ENCODE results near the gene RERG. TPM values are rescaled to one million over a fixed set of nuclear protein-coding genes. Genes with fewer than 3 reads are reported as not detected.
"Not testable (repeated sequence)": the region's sequence is repeated elsewhere in the genome, so short reads cannot be mapped to it uniquely, and the experiment has no call there.

The RERG gene
- total RNA-seq, 1 donor from 2014 or later, result not detected

DNA sequence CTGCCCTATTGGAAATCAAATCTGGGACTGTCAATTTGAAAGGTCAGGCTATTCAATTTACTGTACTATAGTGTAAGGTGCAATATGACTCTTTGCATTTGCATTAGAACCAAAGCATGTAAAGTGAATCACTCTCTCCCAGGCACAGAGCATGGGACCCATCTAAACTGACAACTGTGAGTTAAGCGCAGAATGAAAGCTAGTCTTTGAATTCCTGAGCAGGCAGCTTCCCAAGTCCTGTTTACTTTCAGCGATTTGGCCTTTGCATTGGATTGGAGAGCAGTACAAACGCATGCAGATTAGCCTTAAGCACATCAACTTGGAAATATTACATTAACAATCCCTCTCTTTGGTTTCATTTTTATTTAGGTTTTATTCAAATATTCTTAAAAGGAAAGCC, 74.6 kb downstream of the RERG start:
- DNase-seq (ENCODE audit: low read depth in 2 of 2), result no peak

DNA sequence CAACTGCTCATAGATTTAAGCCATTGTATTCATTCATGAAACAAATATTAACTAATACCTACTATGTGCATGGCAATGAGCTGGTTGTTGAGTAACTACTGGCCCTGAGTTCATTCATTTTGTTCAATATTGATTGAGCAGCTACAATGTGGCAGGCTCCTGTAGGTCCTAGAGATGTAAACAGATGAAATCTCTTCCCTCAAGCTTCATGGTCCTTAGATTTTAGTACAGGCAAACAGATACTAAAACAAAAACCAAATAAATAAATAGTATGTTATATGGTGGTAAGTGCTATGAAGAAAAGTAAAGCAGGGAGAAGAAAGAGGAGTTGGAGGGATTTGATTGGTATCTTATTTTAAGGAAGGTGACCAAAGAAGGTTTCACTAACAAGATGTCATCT, 77.8 kb downstream of the RERG start:
- no peak for DNase-seq (ENCODE audit: low read depth in 2 of 2)

DNA sequence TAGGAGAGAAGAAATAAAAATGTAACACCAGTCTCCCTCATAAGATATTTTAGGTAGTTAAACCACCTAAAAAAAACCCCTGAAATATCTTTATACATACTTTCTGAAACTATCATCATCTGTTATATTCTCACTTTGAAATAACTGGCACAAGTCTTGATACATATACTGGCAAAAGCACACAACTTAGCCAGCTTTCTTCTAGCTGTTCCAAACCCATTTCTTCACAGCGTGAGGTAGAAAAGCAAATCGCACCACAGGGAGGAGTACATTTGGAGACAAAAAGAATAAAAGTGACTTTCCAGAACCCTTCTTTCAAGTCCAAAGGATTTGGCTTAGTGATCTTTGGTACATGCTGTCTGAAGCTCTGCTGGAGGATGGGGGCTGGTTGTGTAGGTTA, 78.5 kb downstream of the RERG start:
- no peak for DNase-seq (ENCODE audit: low read depth in 2 of 2)

DNA sequence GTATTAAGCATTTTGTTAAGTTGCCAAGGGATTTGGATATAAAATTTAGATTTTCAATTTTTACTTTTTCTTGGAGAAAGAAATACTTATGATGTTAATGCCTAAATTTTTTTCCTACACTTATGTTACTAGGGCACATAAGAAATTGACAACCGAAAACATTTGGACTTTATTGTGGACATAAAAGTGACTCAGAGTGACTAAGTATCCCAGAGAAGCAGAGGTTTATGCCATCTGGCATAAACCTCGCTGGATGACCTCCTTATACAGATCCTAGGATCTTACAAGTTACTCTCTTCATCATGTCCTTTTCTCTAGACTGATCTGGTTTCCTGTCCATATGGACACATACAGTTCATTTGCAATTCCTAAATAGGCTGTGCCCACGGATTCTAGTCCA, 89.8 kb downstream of the RERG start:
- no peak for DNase-seq (ENCODE audit: low read depth in 2 of 2)

DNA sequence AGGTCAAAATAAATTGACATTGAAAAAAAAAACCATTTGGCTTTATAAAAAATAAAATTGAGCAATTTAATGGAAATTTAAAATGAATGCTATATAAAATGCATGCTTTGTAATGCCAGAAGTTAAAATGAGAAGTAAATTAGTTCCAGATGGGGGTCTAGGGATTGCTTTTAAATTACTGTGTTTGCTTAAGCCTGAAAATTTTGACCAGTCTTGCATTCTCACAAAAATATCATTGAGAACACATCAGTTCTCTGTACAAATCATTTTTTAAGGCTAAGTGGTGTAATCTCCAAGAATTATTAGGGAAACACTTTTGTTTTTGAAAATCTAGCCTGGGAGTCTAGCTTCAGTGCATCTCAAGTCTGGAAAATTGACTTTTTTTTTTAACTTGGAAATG, 90.7 kb downstream of the RERG start:
- DNase-seq (ENCODE audit: low read depth in 2 of 2), result no peak

DNA sequence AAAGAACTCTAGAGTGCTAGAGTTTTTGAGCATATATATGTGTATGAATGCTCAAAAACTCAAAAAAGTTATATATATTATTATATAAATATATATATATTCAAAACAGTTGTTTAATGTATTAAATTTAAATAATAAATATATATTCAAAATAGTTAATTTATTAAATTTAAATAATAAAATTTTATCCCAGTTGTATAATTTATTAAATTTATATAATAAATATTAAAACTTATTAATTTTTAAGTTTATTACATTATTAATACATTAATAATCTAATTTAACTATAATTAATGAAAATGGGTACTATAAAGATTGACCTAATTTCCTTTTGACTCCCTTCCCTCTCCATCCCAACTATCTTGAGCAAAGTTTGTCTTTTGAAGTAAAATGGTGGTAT, 97.8 kb downstream of the RERG start:
- DNase-seq (ENCODE audit: low read depth in 2 of 2), result no peak

DNA sequence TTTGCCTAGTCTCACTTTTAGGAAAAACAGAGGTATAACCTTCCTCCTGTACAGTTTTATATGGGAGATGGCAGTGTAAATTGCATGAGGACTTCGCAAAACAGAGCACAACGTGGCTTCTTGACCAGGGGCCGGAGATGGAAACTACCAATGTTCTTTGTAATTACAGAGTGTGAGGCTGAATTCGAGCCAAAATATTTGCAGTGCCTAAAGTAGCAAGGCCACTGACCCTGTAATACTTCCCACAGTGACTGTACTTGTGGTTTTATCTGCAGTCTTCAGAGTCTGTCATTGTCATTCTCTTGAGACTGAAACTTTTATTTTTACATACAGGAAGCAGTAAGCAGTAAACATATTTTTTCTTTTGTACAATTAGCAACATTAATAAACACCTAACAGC, 98.9 kb downstream of the RERG start:
- DNase-seq (ENCODE audit: low read depth in 2 of 2), result no peak

DNA sequence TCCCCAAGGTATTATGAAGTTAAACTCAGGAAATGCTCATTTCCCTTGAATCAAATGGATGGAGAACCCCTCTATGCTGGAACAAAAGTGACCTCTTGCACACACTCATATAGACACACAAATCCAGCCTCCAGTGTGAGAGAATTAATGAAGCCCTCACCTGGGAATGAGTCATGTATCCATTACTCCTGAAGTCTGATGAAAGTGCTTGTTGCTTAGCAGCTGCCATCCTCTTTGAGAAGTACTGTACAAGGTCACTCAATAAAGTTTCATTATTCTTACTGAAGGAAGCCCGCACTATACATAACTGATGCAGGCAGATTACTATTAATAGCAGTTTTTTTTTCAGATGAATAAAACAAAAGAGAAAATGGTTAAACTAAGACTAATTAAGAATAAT, 102.3 kb downstream of the RERG start:
- DNase-seq (ENCODE audit: low read depth in 2 of 2), result no peak

DNA sequence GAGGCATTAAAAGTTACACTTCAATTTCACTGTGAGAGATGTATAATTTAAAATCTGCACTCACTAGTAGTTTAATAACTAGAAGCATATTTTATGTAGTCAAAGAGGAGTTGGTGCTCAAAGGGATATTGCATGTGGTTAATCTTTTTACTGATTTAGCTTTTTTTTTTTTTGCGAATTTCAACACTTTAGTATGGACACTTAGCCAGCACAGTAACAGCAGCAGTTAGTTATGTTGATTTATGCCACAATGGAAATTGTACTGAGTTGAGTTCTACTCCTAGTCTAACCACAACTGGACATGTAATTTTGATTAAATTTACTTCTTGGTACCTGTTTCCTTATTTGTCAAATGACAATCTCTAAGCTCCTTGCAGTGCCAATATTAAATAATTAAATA, 104.2 kb downstream of the RERG start:
- DNase-seq (ENCODE audit: low read depth in 2 of 2), result no peak

DNA sequence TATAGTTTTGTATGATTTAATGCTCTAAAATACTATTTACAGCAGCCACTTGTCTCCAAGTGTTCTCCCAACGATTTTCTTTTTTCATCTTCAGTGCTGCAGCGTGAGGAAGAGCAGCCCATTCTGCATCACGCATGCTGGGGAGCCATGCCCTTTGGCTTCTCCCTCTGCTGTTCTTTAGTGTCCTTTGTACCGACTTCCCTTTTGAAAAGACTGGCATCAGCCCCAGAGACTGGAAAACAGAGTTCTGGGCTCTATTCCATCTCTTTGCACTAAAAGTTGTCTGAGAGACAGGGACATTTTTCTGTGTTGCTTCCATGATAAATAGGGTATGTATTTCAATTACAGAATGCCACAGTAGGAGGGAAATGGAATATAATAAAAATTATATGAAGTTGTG, 105.1 kb downstream of the RERG start:
- DNase-seq (ENCODE audit: low read depth in 2 of 2), result no peak

DNA sequence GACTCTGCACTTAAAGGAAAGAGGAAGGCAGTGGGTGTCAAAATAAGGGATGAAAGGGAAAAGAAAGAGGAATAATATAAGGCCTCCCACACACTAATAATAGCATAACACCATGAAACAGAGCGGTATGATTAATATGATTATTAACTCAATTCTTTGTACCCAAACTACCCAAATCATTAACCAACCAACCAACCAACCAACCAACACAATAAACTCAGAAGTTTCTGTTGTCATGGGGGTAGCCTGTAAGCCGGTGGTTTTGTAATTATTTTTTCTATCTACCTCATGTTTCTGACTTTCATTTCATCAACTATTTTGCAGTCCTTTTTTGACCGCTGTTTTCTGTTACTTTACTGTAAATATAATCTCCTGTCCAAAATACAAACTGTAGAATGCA, 105.8 kb downstream of the RERG start:
- no peak for DNase-seq (ENCODE audit: low read depth in 2 of 2)

DNA sequence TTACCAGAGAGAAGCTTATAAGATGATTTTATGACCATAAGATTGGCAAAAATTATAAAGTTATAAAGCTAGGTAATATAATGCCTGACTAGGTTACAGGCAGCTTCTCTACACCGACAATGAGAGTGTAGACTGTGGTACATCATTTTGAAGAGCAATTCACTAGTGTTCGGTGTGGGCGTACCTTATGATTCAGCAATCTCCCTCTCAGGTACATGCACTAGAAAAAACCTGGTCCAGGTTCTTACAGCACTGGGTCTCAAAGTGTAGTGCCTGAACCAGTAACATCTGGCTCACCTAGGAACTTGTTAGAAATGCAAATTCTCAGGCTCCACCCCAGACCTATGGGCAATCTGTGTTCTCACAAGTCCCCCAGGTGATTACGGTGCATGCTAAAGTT, 106.7 kb downstream of the RERG start:
- no peak for DNase-seq (ENCODE audit: low read depth in 2 of 2)

DNA sequence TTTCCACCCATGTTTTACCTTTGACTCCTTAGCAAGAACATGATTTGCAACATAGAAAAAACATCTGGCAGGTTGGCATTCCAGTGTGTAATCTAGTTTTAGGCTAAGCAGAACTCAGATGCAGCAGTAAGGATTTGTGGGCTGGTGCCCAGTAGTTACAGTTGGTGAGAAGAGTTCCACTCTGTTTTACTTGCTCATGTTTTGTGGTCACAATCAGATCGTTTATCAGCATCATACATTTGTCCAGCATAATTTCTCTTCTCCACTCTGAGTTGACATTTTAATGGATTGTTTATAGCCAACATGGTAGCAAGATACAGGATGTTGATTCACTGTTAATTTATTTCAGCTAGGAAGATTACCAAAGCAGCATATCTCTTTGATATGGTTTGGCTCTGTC, 128.4 kb downstream of the RERG start:
- DNase-seq (ENCODE audit: low read depth in 2 of 2), result no peak

DNA sequence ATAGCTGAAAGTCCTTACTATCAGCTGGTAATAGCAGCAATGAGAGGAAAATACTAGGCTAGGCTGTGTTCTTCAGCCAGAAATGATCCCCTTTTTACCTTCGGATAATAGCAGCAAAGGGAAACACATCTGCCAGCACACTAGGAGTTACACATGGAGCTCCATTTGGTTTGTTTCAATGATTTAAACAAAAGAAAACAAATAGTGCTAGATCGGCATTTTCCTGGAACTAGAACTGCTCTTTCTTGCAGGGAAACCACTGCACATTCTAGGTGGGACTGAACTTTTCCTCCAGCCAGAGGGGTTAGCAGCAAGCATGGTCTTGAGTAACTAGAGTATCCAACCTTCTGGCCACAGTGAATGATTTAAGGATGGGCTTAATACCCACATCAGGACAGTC, 130.8 kb downstream of the RERG start:
- no peak for DNase-seq (ENCODE audit: low read depth in 2 of 2)

DNA sequence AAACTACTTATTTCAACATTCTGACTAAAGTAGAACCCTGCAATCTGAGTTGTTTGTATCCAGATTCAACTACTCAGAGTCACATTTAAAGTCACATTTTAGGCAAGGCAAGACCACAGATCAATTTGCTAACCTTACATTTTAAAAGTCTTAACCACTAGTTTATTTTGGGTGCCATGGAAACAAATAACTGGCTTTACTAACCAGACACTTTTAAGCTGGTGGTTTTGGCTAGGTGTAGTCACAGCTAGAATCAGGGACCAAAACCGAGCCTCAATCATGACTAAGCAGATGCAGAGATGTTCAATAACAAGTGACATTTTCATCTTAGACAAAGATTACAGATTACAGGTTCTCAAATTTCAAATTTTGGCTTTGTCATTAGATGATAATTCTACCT, 133.1 kb downstream of the RERG start:
- no peak for DNase-seq (ENCODE audit: low read depth in 2 of 2)

DNA sequence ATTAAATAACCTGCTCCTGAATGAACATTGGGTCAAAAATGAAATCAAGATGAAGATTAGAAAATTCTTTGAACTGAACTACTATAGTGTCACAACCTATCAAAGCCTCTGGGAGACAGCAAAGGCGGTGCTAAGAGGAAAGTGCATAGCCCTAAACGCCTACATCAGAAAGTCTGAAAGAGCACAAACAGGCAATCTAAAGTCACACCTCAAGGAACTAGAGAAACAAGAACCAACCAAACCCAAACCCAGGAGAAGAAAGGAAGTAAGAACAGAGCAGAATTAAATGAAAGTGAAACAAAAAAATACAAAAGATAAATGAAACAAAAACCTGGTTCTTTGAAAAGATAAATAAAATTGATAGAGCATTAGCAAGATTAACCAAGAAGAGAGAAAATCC, 143.5 kb downstream of the RERG start:
- not testable (repeated sequence) for DNase-seq (ENCODE audit: low read depth in 2 of 2)

DNA sequence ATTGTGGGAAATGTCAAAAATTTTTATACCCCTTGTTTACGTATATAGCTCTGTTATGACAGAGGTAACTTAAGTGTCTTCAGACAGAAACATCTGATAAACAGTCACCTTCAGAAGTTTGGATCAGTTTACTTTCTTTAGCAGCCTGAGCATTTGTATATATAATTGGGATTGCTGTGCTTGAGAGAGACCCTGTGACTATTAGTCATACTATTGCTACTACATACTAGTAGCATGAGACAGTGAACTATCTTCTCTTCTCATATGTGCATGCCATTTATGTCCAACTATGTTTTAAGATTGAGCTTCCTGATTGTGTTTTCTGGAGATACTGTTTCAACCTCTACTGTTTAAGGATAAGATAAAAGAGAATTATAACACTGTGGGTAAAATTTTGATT, 146.9 kb downstream of the RERG start:
- DNase-seq (ENCODE audit: low read depth in 2 of 2), result no peak

DNA sequence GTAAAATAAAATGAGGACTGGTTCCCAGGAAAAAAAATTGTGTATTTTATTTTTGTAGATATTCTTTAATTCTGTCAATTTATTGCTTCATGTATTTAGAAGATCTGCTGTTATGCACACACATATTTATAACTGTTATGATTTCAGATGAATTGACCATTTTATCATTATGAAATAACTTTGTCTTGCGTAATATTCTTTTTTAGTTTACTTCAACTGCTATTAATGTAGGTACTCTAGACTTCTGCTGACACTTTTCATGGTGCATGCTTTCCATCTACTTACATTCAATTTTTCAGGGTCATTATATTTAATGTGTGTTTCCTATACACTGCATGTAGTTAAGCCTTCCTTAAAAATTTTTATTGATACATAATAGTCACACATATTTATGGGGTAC, 162.1 kb downstream of the RERG start:
- DNase-seq (ENCODE audit: low read depth in 2 of 2), result no peak

Other genes starting within 250 kb of the RERG start
- gene PDE6H, start 248.4 kb downstream of the RERG start, total RNA-seq, result not detected in 2 replicates
- under 0.01 TPM in 1 of 2 replicates, not detected in the other for gene PTPRO, start 101.1 kb upstream of the RERG start, total RNA-seq

All from dermis microvascular lymphatic vessel endothelial cell (primary cell).